Measurements from ENCODE around the gene ANKRD36C. TPM values are rescaled to one million over a fixed set of nuclear protein-coding genes. Genes with fewer than 3 reads are reported as not detected.
A peak's percentile ranks its signal among the peaks of the same experiment; 100 is the strongest.
"Not testable (repeated sequence)": the region's sequence is repeated elsewhere in the genome, so short reads cannot be mapped to it uniquely, and the experiment has no call there.

ANKRD36C gene
- total RNA-seq, 2 experiments from 2014 or later: 37.4 to 41.5 TPM

DNA sequence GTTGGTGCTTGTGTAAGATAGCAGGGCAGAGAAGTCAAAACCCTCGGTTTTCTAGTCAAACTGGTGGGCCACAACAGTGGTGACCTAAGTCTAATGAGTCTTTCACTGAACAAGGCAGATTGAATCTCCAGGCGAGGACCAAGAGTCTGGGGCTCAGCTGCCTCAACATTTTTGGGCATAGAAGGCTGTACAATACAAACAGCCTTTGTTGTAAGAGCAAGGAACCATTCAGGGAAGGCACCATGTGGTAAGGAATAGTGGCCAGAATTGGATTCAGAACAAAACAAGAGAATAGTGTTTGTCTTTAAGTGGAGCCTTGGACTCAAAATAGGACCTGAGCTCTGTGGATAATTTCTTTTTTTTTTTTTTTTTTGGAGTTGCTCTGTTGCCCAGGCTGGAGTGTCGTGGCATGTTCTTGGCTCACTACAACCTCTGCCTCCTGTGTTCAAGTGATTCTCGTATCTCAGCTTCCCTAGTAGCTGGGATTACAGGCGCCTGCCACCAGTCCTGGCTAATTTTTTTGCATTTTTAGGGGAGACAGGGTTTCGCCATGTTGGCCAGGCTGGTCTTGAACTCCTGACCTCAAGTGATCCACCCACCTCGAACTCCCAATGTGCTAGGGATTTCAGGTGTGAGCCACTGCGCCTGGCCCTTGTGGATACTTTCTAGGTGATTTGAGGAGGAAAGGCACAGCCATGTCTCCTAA lies 20.6 kb upstream of the ANKRD36C start:
- H3K27ac Mint-ChIP-seq; DNase-seq; POLR2A ChIA-PET; H3K27me3 Mint-ChIP-seq; intact Hi-C loops (cut with micrococcal nuclease); H3K36me3 Mint-ChIP-seq (ENCODE audit: low read depth); H3K4me3 Mint-ChIP-seq; H3K9me3 Mint-ChIP-seq; ATAC-seq: not testable (repeated sequence)
- peaks cover 11% of the 10 kb centered on the region for H3K4me1 Mint-ChIP-seq (ENCODE audit: low read depth)
- CTCF ChIA-PET: interaction anchor here (1.1 to 1.9 kb wide), 3 partner anchors 19 to 162 kb away, joined by 3 to 5 read pairs (median 4); no protein-coding TSS in a partner anchor

DNA sequence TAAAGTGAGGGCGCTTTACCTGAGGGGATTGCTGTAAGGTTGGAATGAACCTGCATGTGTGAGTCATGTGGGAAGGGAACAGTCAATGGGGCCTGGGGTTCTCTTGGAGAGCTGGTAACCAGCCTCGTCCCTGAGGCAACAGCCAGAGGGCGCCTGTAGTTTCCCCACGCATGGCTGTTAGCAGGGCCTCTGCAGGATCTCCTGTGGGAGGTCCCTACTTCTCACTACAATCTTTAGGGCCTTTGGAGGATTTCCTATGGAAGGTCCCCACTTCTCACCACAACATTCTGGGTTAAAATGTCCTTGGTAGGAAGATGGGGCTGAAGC lies 19.5 kb upstream of the ANKRD36C start:
- CTCF ChIA-PET: interaction anchor here (0.7 to 1.6 kb wide), 2 partner anchors 18 to 106 kb away, joined by 3 to 4 read pairs; no protein-coding TSS in a partner anchor
- H3K27ac Mint-ChIP-seq; H3K9me3 Mint-ChIP-seq; H3K27me3 Mint-ChIP-seq; POLR2A ChIA-PET; intact Hi-C loops (cut with micrococcal nuclease); H3K36me3 Mint-ChIP-seq (ENCODE audit: low read depth): not testable (repeated sequence)
- peak overlapping the region; percentile 67 for H3K4me3 Mint-ChIP-seq
- DNase-seq: peak; percentile 53
- ATAC-seq: peak; percentile 35
- peaks cover 11% of the 10 kb centered on the region for H3K4me1 Mint-ChIP-seq (ENCODE audit: low read depth)

DNA sequence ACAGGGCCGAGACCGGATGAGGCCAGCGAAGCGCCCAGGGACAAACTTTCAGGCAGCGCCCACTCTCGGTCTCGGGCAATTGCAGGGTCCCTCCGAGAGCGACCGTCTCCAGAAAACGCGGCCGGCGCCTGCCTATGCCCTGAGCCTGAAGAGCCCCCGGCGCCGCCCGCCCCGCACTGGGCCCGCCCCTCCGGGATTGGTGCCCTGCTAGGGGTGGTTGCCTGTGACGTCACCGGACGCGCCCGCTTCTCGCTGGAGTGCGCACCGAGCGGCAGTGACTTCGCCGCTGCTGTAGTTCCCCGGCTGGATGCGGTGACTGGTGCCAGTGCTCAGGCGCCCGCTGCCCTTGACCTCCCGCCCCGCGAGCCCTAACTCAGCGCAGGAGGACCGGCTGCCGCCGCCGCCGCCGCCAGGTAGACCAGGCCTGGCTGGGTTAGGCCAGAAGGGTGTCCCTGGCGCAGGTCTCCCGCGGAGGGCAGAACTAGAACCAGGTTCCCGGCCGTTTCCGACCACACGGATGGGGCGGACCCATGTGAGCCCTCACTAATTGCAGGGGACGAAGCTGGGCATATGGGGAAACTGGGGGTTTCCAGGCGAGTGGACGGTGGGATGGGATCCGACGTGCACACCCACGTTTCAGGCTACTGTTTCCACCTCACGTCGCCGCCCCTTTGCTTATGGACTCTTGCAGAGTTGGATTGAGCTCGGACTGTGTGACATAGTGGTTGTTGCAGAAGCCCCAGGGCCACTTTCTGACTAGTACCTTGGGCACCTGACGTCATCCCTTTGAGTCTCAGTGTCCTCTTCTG lies 18.9 kb upstream of the ANKRD36C start:
- POLR2A ChIA-PET; H3K36me3 Mint-ChIP-seq (ENCODE audit: low read depth); H3K27me3 Mint-ChIP-seq; H3K9me3 Mint-ChIP-seq; intact Hi-C loops (cut with micrococcal nuclease): not testable (repeated sequence)
- Mint-ChIP-seq H3K4me3 (peak overlapping the region; percentile 76), H3K27ac (peak overlapping the region; percentile 18), H3K4me1 (ENCODE audit: low read depth) (peaks cover 11% of the 10 kb centered on the region)
- DNase-seq: peak; percentile 98
- peak; percentile 99 for ATAC-seq
- CTCF ChIA-PET: interaction anchor here (0.7 to 2.7 kb wide), 4 partner anchors 18 to 107 kb away, joined by 3 to 13 read pairs (median 6); no protein-coding TSS in a partner anchor

GRCh38 chr2:96009833-96010232 lies 18.2 kb upstream of the ANKRD36C start:
- not testable (repeated sequence) for ATAC-seq, DNase-seq

DNA sequence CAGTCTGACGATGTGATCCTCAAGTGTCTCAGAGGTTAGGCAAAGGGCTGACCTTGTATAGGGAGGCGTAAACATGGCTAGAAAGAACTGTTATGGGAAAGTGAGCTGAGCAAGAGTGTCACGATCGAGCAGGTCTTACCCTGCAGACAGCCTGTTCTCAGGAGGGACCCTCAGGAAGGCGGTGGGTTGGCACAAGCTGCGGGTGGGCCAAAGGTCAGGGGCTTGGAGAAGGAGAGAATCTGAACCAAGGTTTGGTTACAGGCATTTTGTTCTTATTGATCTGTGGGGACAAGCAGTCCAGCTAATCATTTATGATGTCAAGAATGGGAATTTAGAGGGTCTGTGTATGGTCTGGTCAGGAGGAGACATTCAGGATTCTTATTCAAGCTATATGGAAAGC lies 16.4 kb upstream of the ANKRD36C start:
- H3K9me3 Mint-ChIP-seq; DNase-seq; H3K4me3 Mint-ChIP-seq; H3K36me3 Mint-ChIP-seq (ENCODE audit: low read depth); intact Hi-C loops (cut with micrococcal nuclease); POLR2A ChIA-PET; ATAC-seq; H3K27ac Mint-ChIP-seq: not testable (repeated sequence)
- Mint-ChIP-seq H3K4me1 (ENCODE audit: low read depth) (peaks cover 11% of the 10 kb centered on the region), H3K27me3 (peaks cover 11% of the 10 kb centered on the region)
- CTCF ChIA-PET: interaction anchor here (2.7 kb wide), 1 partner anchor 15 kb away, joined by 13 read pairs; no protein-coding TSS in a partner anchor

More at GRCh38 chr2:96009833-96010232, 18.2 kb upstream of the ANKRD36C start:
- intact Hi-C loops (cut with micrococcal nuclease); H3K9me3 Mint-ChIP-seq; POLR2A ChIA-PET; H3K36me3 Mint-ChIP-seq (ENCODE audit: low read depth): not testable (repeated sequence)
- CTCF ChIA-PET: interaction anchor here (1.5 to 2.7 kb wide), 2 partner anchors 17 to 107 kb away, joined by 7 to 13 read pairs; no protein-coding TSS in a partner anchor
- H3K27ac Mint-ChIP-seq: peak overlapping the region; percentile 18
- H3K4me1 Mint-ChIP-seq (ENCODE audit: low read depth): peaks cover 11% of the 10 kb centered on the region
- peak overlapping the region; percentile 76 for H3K4me3 Mint-ChIP-seq
- H3K27me3 Mint-ChIP-seq: peaks cover 11% of the 10 kb centered on the region

- H3K4me3 Mint-ChIP-seq; intact Hi-C loops (cut with micrococcal nuclease); H3K4me1 Mint-ChIP-seq (ENCODE audit: low read depth); H3K27ac Mint-ChIP-seq; ATAC-seq; H3K36me3 Mint-ChIP-seq (ENCODE audit: low read depth); DNase-seq; H3K9me3 Mint-ChIP-seq; POLR2A ChIA-PET: not testable (repeated sequence)
- CTCF ChIA-PET: interaction anchor here (0.6 to 1.5 kb wide), 3 partner anchors 13 to 168 kb away, joined by 3 to 4 read pairs (median 3); no protein-coding TSS in a partner anchor
- peaks cover 16% of the 10 kb centered on the region for H3K27me3 Mint-ChIP-seq
Measured at GRCh38 chr2:96006248-96006647, 14.6 kb upstream of the ANKRD36C start.

- CTCF ChIA-PET: interaction anchor here (0.6 to 2.9 kb wide), 40 partner anchors 9 to 769 kb away, joined by 3 to 34 read pairs (median 4); partner anchors contain the start of genes ADRA2B, ASTL, NCAPH and STARD7
- peak overlapping the region; percentile 79 for H3K4me3 Mint-ChIP-seq
- H3K27ac Mint-ChIP-seq: peak overlapping the region; percentile 76
- POLR2A ChIA-PET: interaction anchor here (1.1 to 2.0 kb wide), 3 partner anchors 124 to 171 kb away, joined by 3 to 5 read pairs (median 4); no protein-coding TSS in a partner anchor
- H3K36me3 Mint-ChIP-seq (ENCODE audit: low read depth); H3K9me3 Mint-ChIP-seq; H3K4me1 Mint-ChIP-seq (ENCODE audit: low read depth); intact Hi-C loops (cut with micrococcal nuclease): not testable (repeated sequence)
- DNase-seq (peak; percentile 70), ATAC-seq (peak; percentile 69)
- peaks cover 17% of the 10 kb centered on the region for H3K27me3 Mint-ChIP-seq
- TF ChIP-seq, protein P1, sequence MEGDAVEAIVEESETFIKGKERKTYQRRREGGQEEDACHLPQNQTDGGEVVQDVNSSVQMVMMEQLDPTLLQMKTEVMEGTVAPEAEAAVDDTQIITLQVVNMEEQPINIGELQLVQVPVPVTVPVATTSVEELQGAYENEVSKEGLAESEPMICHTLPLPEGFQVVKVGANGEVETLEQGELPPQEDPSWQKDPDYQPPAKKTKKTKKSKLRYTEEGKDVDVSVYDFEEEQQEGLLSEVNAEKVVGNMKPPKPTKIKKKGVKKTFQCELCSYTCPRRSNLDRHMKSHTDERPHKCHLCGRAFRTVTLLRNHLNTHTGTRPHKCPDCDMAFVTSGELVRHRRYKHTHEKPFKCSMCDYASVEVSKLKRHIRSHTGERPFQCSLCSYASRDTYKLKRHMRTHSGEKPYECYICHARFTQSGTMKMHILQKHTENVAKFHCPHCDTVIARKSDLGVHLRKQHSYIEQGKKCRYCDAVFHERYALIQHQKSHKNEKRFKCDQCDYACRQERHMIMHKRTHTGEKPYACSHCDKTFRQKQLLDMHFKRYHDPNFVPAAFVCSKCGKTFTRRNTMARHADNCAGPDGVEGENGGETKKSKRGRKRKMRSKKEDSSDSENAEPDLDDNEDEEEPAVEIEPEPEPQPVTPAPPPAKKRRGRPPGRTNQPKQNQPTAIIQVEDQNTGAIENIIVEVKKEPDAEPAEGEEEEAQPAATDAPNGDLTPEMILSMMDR (IDR thresholded peaks at IDR 0.05): peak; percentile 91
Measured at GRCh38 chr2:95992520-95993272, 1.1 kb upstream of the ANKRD36C start.

DNA sequence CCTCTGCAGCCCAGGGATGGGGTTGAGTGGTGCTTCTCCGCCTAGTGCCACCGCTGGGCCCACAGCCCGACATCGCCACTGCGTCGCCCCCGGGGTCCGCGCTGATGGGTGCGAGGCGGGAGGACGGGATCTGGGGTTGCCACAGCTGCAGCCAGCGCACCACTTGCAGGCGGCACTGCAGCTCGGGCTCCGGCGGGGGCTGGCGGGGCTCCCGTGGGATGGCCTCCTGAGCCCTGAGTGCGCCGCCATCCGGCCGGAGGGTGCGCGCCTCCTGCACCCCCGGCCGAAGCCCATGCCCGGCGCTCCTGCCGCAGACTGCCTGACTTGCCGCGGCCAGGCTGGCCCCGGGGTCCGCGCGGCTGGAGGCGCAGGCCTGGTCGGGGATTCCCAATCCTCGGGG lies 478 bp upstream of the ANKRD36C start:
- peak overlapping the region; percentile 74 for H3K4me3 Mint-ChIP-seq
- ChIA-PET POLR2A (interaction anchor here (1.1 to 2.0 kb wide), 3 partner anchors 125 to 172 kb away, joined by 3 to 5 read pairs (median 4); no protein-coding TSS in a partner anchor), CTCF (interaction anchor here (0.6 to 2.9 kb wide), 37 partner anchors 9 to 769 kb away, joined by 3 to 34 read pairs (median 4); partner anchors contain the start of genes ADRA2B, ASTL, NCAPH and STARD7)
- H3K4me1 Mint-ChIP-seq (ENCODE audit: low read depth); H3K9me3 Mint-ChIP-seq; H3K36me3 Mint-ChIP-seq (ENCODE audit: low read depth); intact Hi-C loops (cut with micrococcal nuclease): not testable (repeated sequence)
- H3K27ac Mint-ChIP-seq: peak overlapping the region; percentile 83
- ATAC-seq (peak; percentile 48), DNase-seq (peak; percentile 52)
- H3K27me3 Mint-ChIP-seq: peaks cover 16% of the 10 kb centered on the region

DNA sequence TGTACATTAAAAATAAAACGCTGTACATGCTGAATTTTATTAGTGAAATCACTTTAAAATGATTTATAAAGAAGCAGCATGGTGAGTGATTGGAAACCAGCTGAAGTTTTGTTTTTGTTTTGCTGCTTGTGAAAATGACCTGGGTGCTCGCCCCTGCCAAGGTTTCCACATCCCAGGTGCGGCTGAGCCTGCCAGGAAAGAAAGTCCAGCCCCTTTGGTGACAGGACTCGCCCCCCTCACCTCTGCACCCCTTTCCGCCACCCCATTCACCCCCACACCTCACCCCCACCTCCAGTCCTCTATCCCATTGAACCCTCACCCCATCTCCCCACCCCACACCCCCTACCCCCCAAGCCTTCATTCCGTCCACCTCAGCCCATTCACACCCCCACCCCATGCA lies 740 bp downstream of the ANKRD36C start:
- H3K27ac Mint-ChIP-seq; intact Hi-C loops (cut with micrococcal nuclease): not testable (repeated sequence)
- POLR2A ChIA-PET: interaction anchor here (0.6 to 2.0 kb wide), 3 partner anchors 153 to 173 kb away, joined by 3 to 5 read pairs (median 3); no protein-coding TSS in a partner anchor

GRCh38 chr2:95951662-95952061 lies 40.0 kb downstream of the ANKRD36C start:
- H3K9me3 Mint-ChIP-seq; H3K4me1 Mint-ChIP-seq (ENCODE audit: low read depth); H3K4me3 Mint-ChIP-seq; H3K36me3 Mint-ChIP-seq (ENCODE audit: low read depth); H3K27me3 Mint-ChIP-seq; DNase-seq; POLR2A ChIA-PET; CTCF ChIA-PET; intact Hi-C loops (cut with micrococcal nuclease); H3K27ac Mint-ChIP-seq; ATAC-seq: not testable (repeated sequence)

More for the DNA sequence above, 740 bp downstream of the ANKRD36C start:
- ATAC-seq; H3K4me1 Mint-ChIP-seq (ENCODE audit: low read depth); H3K36me3 Mint-ChIP-seq (ENCODE audit: low read depth); H3K9me3 Mint-ChIP-seq: not testable (repeated sequence)
- DNase-seq: peak; percentile 27
- H3K4me3 Mint-ChIP-seq: peak overlapping the region; percentile 62
- CTCF ChIA-PET: interaction anchor here (0.8 to 2.9 kb wide), 4 partner anchors 126 to 338 kb away, joined by 3 to 28 read pairs (median 11); partner anchors contain the start of gene ADRA2B
- H3K27me3 Mint-ChIP-seq: peaks cover 12% of the 10 kb centered on the region

All from activated CD8-positive, alpha-beta T cell treated with anti-CD3 and anti-CD28 coated beads for 36 hours (primary cell).